Aorta (tissue), 5 donors: Measurements from ENCODE around the gene TP53I11. TPM values are rescaled to one million over a fixed set of nuclear protein-coding genes. Genes with fewer than 3 reads are reported as not detected.

ENCODE experiments used
- ATAC-seq: fragments of 200-7000 bp; cut with Tn5 transposase; one replicate; pipeline ENCODE4 v1.9.1; 2022; ENCODE audit warnings: moderate library complexity; ENCODE audit not compliant: low FRiP score
- DNase-seq, 2 donors: peaks; one replicate each; pipeline ENCODE4 v3.0.0-alpha.2; 2020
- H3K27ac ChIP-seq, 2 donors: one replicate each; pipeline ENCODE4 v1.5.1; 2013; ENCODE audit warnings: low read length in 2 of 2, mild to moderate bottlenecking in 2 of 2, moderate library complexity in 2 of 2, control low read depth in 1 of 2, inconsistent platforms in 1 of 2, low read depth in 1 of 2
- H3K27me3 ChIP-seq, 2 donors: one replicate each; pipeline ENCODE4 v1.6.1; 2013; ENCODE audit warnings: control low read depth in 1 of 2, low read length in 1 of 2, mild to moderate bottlenecking in 1 of 2, moderate library complexity in 1 of 2; ENCODE audit not compliant: insufficient read depth in 2 of 2, control insufficient read depth in 1 of 2
- H3K36me3 ChIP-seq, 2 donors: one replicate each; pipeline ENCODE4 v1.6.1; 2013; ENCODE audit warnings: control low read depth in 1 of 2, low read length in 1 of 2, mild to moderate bottlenecking in 1 of 2; ENCODE audit not compliant: insufficient read depth in 2 of 2, control insufficient read depth in 1 of 2
- H3K4me1 ChIP-seq, 2 donors: one replicate each; pipeline ENCODE4 v1.6.1; 2013; ENCODE audit warnings: low read length in 2 of 2, control low read depth in 1 of 2, mild to moderate bottlenecking in 1 of 2, moderate library complexity in 1 of 2; ENCODE audit not compliant: insufficient read depth in 2 of 2, control insufficient read depth in 1 of 2
- H3K4me3 ChIP-seq, 2 donors: one replicate each; pipeline ENCODE4 v1.5.1; 2013; ENCODE audit warnings: low read length in 2 of 2, control low read depth in 1 of 2, mild to moderate bottlenecking in 1 of 2
- H3K9me3 ChIP-seq: one replicate; pipeline ENCODE4 v1.6.1; 2013; ENCODE audit warnings: mild to moderate bottlenecking, low read length; ENCODE audit not compliant: control insufficient read depth
- WGBS, 2 donors: extraction: QIAGEN DNeasy Blood & Tissue Kit; methylation state at CpG; one replicate each; pipeline ENCODE4 v1.1.7; 2013; 5-methylcytosine and 5-hydroxymethylcytosine counted together
- intact Hi-C, 2 donors: fragments of 100-400 bp; cut with DNase I; formaldehyde crosslinking; loops; one replicate each; pipeline versions ENCODE4 v1.14.2 to v1.15.0; 2022
- polyA plus RNA-seq, 2 donors: library from polyadenylated mRNA; stranded (reverse); fragments of 200-250 nt; gene quantifications; one replicate each; pipeline ENCODE4 v1.2.3, GENCODE V29; 2013
- total RNA-seq, 2 donors: library from RNA; stranded (reverse); fragmentation: NEBNext Ultra II Directional; extraction: Animal tissue kit (Norgen Biotek cat#: 25700); gene quantifications; one replicate each; pipeline ENCODE4 v1.2.1, GENCODE V29; 2021
- donor health status: healthy with polysubstance abuse.
- donor health status: Bipolar disorder and iron deficiency.
- donor health status: DM: no; HTN: no; CAD: no.
- donor health status: DM: no; HTN: no; CAD: no.
- donor health status: DM: yes; HTN: yes; CAD: no.

Gene TP53I11
- total and polyA plus RNA-seq, 4 donors, result 25.9 to 85.6 (median 45.9) TPM

GRCh38 chr11:44980533-44981427, 30.1 kb upstream of the TP53I11 start:
- no peak overlapping the region for H3K27ac ChIP-seq
- no peaks in the 10 kb centered on the region for H3K27me3 ChIP-seq
- WGBS, 2 donors, result 88 to 93% methylated on average over 15 of the region's 15 CpGs
- H3K4me1 ChIP-seq, result no peaks in the 10 kb centered on the region
- H3K9me3 ChIP-seq, result peaks cover 2% of the 10 kb centered on the region
- ATAC-seq (no peak), DNase-seq (peak in 1 of 2 donors; percentile 50)
- H3K4me3 ChIP-seq, result no peak overlapping the region
- H3K36me3 ChIP-seq, result no peaks in the 10 kb centered on the region
- intact Hi-C loops, result no loop called here

- 91% methylated on average over 24 of the region's 24 CpGs for WGBS, 2 donors
- Histone ChIP-seq H3K27me3 (no peaks in the 10 kb centered on the region), H3K4me1 (no peaks in the 10 kb centered on the region), H3K36me3 (no peaks in the 10 kb centered on the region), H3K27ac (no peak overlapping the region), H3K4me3 (no peak overlapping the region), H3K9me3 (peaks cover 2% of the 10 kb centered on the region)
- intact Hi-C loops, result no loop called here
- DNase-seq (peak in 1 of 2 donors; percentile 46), ATAC-seq (no peak)
These were observed 29.1 kb upstream of the TP53I11 start for GRCh38 chr11:44979543-44980399.

GRCh38 chr11:44978961-44979331, 28.3 kb upstream of the TP53I11 start:
- Histone ChIP-seq H3K9me3 (peaks cover 2% of the 10 kb centered on the region), H3K4me3 (no peak overlapping the region), H3K4me1 (no peaks in the 10 kb centered on the region), H3K27ac (no peak overlapping the region), H3K36me3 (no peaks in the 10 kb centered on the region), H3K27me3 (no peaks in the 10 kb centered on the region)
- DNase-seq, result no peak
- ATAC-seq, result no peak
- WGBS, 2 donors, result 91 to 100% methylated on average over 1 of the region's 1 CpG
- intact Hi-C loops, result no loop called here

GRCh38 chr11:44978274-44978960, 27.7 kb upstream of the TP53I11 start:
- peak in 1 of 2 donors; percentile 21 for DNase-seq
- no peak overlapping the region for H3K4me3 ChIP-seq
- 68 to 76% methylated on average over 3 of the region's 3 CpGs for WGBS, 2 donors
- no peaks in the 10 kb centered on the region for H3K4me1 ChIP-seq
- no peak for ATAC-seq
- H3K27me3 ChIP-seq, result no peaks in the 10 kb centered on the region
- no peaks in the 10 kb centered on the region for H3K36me3 ChIP-seq
- no peak overlapping the region for H3K27ac ChIP-seq
- intact Hi-C loops, result no loop called here
- peaks cover 2% of the 10 kb centered on the region for H3K9me3 ChIP-seq

- H3K4me3 ChIP-seq, result no peak overlapping the region
- DNase-seq, result no peak
- H3K9me3 ChIP-seq, result peaks cover 2% of the 10 kb centered on the region
- whole genome bisulfite sequencing, 2 donors, result 13% methylated on average over 9 of the region's 9 CpGs
- H3K4me1 ChIP-seq, result no peaks in the 10 kb centered on the region
- H3K27ac ChIP-seq, result no peak overlapping the region
- ATAC-seq, result no peak
- intact Hi-C loops, result no loop called here
- H3K36me3 ChIP-seq, result no peaks in the 10 kb centered on the region
- H3K27me3 ChIP-seq, result no peaks in the 10 kb centered on the region
These were observed 26.9 kb upstream of the TP53I11 start for GRCh38 chr11:44977493-44977984.

GRCh38 chr11:44976576-44976975, 25.9 kb upstream of the TP53I11 start:
- Histone ChIP-seq H3K27ac (no peak overlapping the region), H3K9me3 (peaks cover 1% of the 10 kb centered on the region), H3K4me1 (no peaks in the 10 kb centered on the region), H3K27me3 (no peaks in the 10 kb centered on the region), H3K36me3 (no peaks in the 10 kb centered on the region), H3K4me3 (no peak overlapping the region)
- 52 to 60% methylated on average over 5 of the region's 5 CpGs for WGBS, 2 donors
- ATAC-seq (no peak), DNase-seq (peak in 1 of 2 donors; percentile 26)
- intact Hi-C loops, result no loop called here

- DNase-seq, result peak in 1 of 2 donors; percentile 15
- no peaks in the 10 kb centered on the region for H3K27me3 ChIP-seq
- H3K9me3 ChIP-seq, result no peaks in the 10 kb centered on the region
- ATAC-seq, result no peak
- H3K27ac ChIP-seq, result no peak overlapping the region
- intact Hi-C loops, result no loop called here
- WGBS, 2 donors, result 89 to 91% methylated on average over 12 of the region's 12 CpGs
- no peaks in the 10 kb centered on the region for H3K4me1 ChIP-seq
- no peak overlapping the region for H3K4me3 ChIP-seq
- H3K36me3 ChIP-seq, result no peaks in the 10 kb centered on the region
These were observed 23.8 kb upstream of the TP53I11 start for GRCh38 chr11:44974402-44975000.
